Caco-2 (cell line): ENCODE results near the gene ASPG. TPM values are rescaled to one million over a fixed set of nuclear protein-coding genes. Genes with fewer than 3 reads are reported as not detected.

ENCODE experiments used
- BruUV-seq: library from RNA; stranded (reverse); fragments of 400-500 nt; replicated peaks from 2 replicates; lab custom pipeline; 2021; lab: Mats Ljungman, UMichigan
- CTCF ChIA-PET: fragments of 300-600 bp; sonication (Branson Sonifier 250); formaldehyde crosslinking; loops from one replicate; lab custom pipeline; 2022; ENCODE audit warnings: antibody characterized with exemption; lab: Charles Lee
- POLR2A ChIA-PET: fragments of 300-600 bp; sonication (Branson Sonifier 250); formaldehyde crosslinking; loops from one replicate; lab custom pipeline; 2022; ENCODE audit warnings: antibody characterized with exemption; lab: Charles Lee
- DNase-seq, 2 experiments: peaks; one replicate each; pipeline versions ENCODE4 v3.0.0 to v3.0.0-alpha.2; 2020 to 2022
- H3K27me3 ChIP-seq: replicated peaks from 2 replicates; pipeline ENCODE4 v1.6.0; 2011; ENCODE audit warnings: low read length; ENCODE audit not compliant: control insufficient read depth, insufficient read depth
- H3K36me3 ChIP-seq: 2 replicates; pipeline ENCODE4 v1.5.1; 2011; ENCODE audit warnings: low read length; ENCODE audit not compliant: control insufficient read depth, insufficient read depth
- H3K4me1 ChIP-seq: fragments of 250-450 bp; sonication (Bioruptor Pico); 2 replicates; pipeline ENCODE4 v1.5.1; 2020; ENCODE audit warnings: mild to moderate bottlenecking
- H3K4me3 ChIP-seq: 2 replicates; pipeline ENCODE4 v1.5.1; 2011; ENCODE audit warnings: low read depth, mild to moderate bottlenecking, control low read depth, low read length
- H3K9me3 ChIP-seq: fragments of 250-450 bp; sonication (Bioruptor Pico); 2 replicates; pipeline ENCODE4 v1.5.1; 2020; ENCODE audit warnings: mild to moderate bottlenecking, moderate library complexity
- H3K27ac Mint-ChIP-seq: one replicate; pipeline ENCODE4 v1.8.0; 2022; ENCODE audit warnings: mixed read lengths; ENCODE audit not compliant: unreplicated experiment
- H3K27me3 Mint-ChIP-seq: one replicate; pipeline ENCODE4 v1.8.0; 2022; ENCODE audit warnings: mixed read lengths; ENCODE audit not compliant: insufficient read depth, unreplicated experiment
- H3K36me3 Mint-ChIP-seq: one replicate; pipeline ENCODE4 v1.8.0; 2022; ENCODE audit warnings: mild to moderate bottlenecking, mixed read lengths; ENCODE audit not compliant: insufficient read depth, unreplicated experiment
- H3K4me1 Mint-ChIP-seq: one replicate; pipeline ENCODE4 v1.8.0; 2022; ENCODE audit warnings: low read depth, mixed read lengths; ENCODE audit not compliant: unreplicated experiment
- H3K4me3 Mint-ChIP-seq: one replicate; pipeline ENCODE4 v1.8.0; 2022; ENCODE audit warnings: mild to moderate bottlenecking, moderate library complexity, mixed read lengths; ENCODE audit not compliant: unreplicated experiment
- H3K9me3 Mint-ChIP-seq: one replicate; pipeline ENCODE4 v1.8.0; 2022; ENCODE audit warnings: mixed read lengths; ENCODE audit not compliant: unreplicated experiment
- intact Hi-C: fragments of 100-400 bp; cut with micrococcal nuclease; formaldehyde crosslinking; loops from one replicate; pipeline ENCODE4 v1.10.0; 2022; ENCODE audit not compliant: unreplicated experiment
- total RNA-seq: library from RNA; stranded (reverse); gene quantifications from 2 replicates; pipeline ENCODE4 v1.2.3, GENCODE V29; 2022
- TF ChIP-seq, protein P1 (sequence below), 2 experiments: fragments of 200-600 bp in 1 of 2; IDR thresholded peaks; 1 replicate in 1 of 2; 2 replicates in 1 of 2; pipeline versions ENCODE4 v1.5.1 to v1.8.0; 2011 to 2022; ENCODE audit warnings: antibody characterized with exemption in 1 of 2, control low read depth in 1 of 2, inconsistent platforms in 1 of 2, low read depth in 1 of 2, low read length in 1 of 2, mild to moderate bottlenecking in 1 of 2, moderate library complexity in 1 of 2; ENCODE audit not compliant: insufficient read depth in 1 of 2, severe bottlenecking in 1 of 2, unreplicated experiment in 1 of 2

Gene ASPG
- total RNA-seq, 1 experiment from 2014 or later, result not detected

DNA sequence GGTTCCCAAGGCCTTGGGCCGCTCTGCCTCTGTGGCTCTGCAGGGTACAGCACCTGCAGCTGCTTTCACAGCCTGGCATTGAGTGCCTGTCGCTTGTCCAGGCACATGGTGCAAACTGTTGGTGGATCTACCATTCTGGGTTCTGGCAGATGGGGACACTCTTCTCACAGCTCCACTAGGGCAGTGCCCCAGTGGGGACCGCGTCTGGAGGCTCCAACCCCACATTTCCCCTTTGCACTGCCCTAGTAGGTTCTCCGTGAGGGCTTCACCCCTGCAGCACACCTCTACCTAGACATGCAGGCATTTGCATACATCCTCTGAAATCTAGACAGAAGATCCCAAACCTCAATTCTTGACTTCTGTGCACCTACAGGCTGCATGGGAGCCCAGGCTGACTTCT, 19.2 kb upstream of the ASPG start:
- Histone ChIP-seq H3K9me3 (peaks cover 5% of the 10 kb centered on the region; the same call in 1 of the 2 replicates), H3K36me3 (no peaks in the 10 kb centered on the region), H3K4me1 (no peaks in the 10 kb centered on the region), H3K4me3 (no peak overlapping the region), H3K27me3 (no peaks in the 10 kb centered on the region)
- H3K4me3 Mint-ChIP-seq, result no peak overlapping the region
- DNase-seq, result no peak
- no TSS peak for BruUV-seq
- intact Hi-C loops, result no loop called here
- peaks cover 22% of the 10 kb centered on the region for H3K27me3 Mint-ChIP-seq
- ChIA-PET POLR2A (no interaction called here), CTCF (no interaction called here)
- H3K36me3 Mint-ChIP-seq, result no peaks in the 10 kb centered on the region
- no peaks in the 10 kb centered on the region for H3K4me1 Mint-ChIP-seq
- peaks cover 23% of the 10 kb centered on the region for H3K9me3 Mint-ChIP-seq
- H3K27ac Mint-ChIP-seq, result no peak overlapping the region
- TF ChIP-seq, protein P1, sequence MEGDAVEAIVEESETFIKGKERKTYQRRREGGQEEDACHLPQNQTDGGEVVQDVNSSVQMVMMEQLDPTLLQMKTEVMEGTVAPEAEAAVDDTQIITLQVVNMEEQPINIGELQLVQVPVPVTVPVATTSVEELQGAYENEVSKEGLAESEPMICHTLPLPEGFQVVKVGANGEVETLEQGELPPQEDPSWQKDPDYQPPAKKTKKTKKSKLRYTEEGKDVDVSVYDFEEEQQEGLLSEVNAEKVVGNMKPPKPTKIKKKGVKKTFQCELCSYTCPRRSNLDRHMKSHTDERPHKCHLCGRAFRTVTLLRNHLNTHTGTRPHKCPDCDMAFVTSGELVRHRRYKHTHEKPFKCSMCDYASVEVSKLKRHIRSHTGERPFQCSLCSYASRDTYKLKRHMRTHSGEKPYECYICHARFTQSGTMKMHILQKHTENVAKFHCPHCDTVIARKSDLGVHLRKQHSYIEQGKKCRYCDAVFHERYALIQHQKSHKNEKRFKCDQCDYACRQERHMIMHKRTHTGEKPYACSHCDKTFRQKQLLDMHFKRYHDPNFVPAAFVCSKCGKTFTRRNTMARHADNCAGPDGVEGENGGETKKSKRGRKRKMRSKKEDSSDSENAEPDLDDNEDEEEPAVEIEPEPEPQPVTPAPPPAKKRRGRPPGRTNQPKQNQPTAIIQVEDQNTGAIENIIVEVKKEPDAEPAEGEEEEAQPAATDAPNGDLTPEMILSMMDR (IDR thresholded peaks at IDR 0.05; ENCODE audit: insufficient read depth in 1 of 2, low read depth in 1 of 2, low read length in 1 of 2, severe bottlenecking in 1 of 2, unreplicated experiment in 1 of 2), result no peak

DNA sequence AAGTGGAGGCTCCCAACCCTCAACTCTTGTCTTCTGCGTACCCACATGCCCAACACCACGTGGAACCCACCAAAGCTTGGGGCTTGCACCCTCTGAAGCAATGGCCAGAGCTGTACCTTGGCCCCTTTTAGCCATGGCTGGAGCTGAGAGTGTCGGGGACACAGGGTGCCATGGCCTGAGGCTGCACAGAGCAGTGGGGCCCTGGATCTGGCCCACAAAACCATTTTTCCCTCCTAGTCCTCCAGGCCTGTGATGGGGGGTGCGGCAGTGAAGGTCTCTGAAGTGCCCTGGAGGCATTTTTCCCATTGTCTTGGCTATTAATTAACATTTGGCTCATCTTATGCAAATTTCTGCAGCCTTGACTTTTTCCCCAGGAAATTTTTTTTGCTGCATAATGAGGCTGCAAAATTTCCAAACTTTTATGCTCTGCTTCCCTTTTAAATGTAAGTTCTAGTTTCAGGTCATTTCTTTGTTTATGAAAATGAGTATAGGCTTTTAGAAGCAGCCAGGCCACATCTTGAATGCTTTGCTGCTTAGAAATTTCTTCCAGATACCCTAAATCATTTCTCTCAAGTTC, 18.7 kb upstream of the ASPG start:
- Mint-ChIP-seq H3K27me3 (peaks cover 21% of the 10 kb centered on the region), H3K27ac (no peak overlapping the region)

DNA sequence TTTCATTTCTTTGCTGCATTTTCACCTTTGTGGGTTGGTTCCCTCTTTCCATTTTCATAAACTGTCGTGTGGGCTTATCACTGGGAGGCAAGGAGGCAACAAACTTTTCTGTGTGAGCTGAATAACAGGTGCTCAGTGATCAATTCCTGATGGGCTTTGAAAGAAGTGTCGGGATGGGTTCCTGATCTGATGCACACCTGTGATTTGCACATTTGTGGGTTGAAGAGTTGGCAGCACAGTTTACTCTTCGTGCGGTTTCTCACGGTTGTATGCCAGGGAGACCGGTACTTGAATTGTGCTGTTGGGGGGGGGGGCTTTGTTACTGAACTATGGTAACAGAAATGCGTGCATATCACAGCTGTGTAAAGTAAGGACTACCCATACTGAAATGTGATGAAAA, 16.0 kb upstream of the ASPG start:
- Mint-ChIP-seq H3K4me1 (no peaks in the 10 kb centered on the region), H3K27me3 (peaks cover 13% of the 10 kb centered on the region), H3K36me3 (no peaks in the 10 kb centered on the region), H3K9me3 (peaks cover 37% of the 10 kb centered on the region), H3K27ac (no peak overlapping the region), H3K4me3 (no peak overlapping the region)
- peaks cover 8% of the 10 kb centered on the region; the same call in 1 of the 2 replicates for H3K9me3 ChIP-seq
- intact Hi-C loops, result no loop called here
- TF ChIP-seq, protein P1 (IDR thresholded peaks at IDR 0.05; ENCODE audit: insufficient read depth in 1 of 2, low read depth in 1 of 2, low read length in 1 of 2, severe bottlenecking in 1 of 2, unreplicated experiment in 1 of 2), result no peak
- H3K4me1 ChIP-seq, result no peaks in the 10 kb centered on the region
- H3K27me3 ChIP-seq, result no peaks in the 10 kb centered on the region
- no peak for DNase-seq
- ChIA-PET CTCF (interaction anchor here (0.6 kb wide), 1 partner anchor 55 kb away, joined by 6 read pairs; no protein-coding TSS in a partner anchor), POLR2A (no interaction called here)
- BruUV-seq, result no TSS peak
- H3K4me3 ChIP-seq, result no peak overlapping the region
- no peaks in the 10 kb centered on the region for H3K36me3 ChIP-seq

More for the DNA sequence above, 18.7 kb upstream of the ASPG start:
- ChIA-PET POLR2A (no interaction called here), CTCF (no interaction called here)
- Histone ChIP-seq H3K9me3 (peaks cover 5% of the 10 kb centered on the region; the same call in 1 of the 2 replicates), H3K27me3 (no peaks in the 10 kb centered on the region), H3K4me3 (no peak overlapping the region), H3K4me1 (no peaks in the 10 kb centered on the region), H3K36me3 (no peaks in the 10 kb centered on the region)
- no peak overlapping the region for H3K4me3 Mint-ChIP-seq
- H3K36me3 Mint-ChIP-seq, result no peaks in the 10 kb centered on the region
- no peaks in the 10 kb centered on the region for H3K4me1 Mint-ChIP-seq
- intact Hi-C loops, result no loop called here
- BruUV-seq, result no TSS peak
- TF ChIP-seq, protein P1 (IDR thresholded peaks at IDR 0.05; ENCODE audit: insufficient read depth in 1 of 2, low read depth in 1 of 2, low read length in 1 of 2, severe bottlenecking in 1 of 2, unreplicated experiment in 1 of 2), result no peak
- DNase-seq, result no peak
- peaks cover 23% of the 10 kb centered on the region for H3K9me3 Mint-ChIP-seq
